ENCODE results near the gene ILDR1. TPM values are rescaled to one million over a fixed set of nuclear protein-coding genes. Genes with fewer than 3 reads are reported as not detected.
A peak's percentile ranks its signal among the peaks of the same experiment; 100 is the strongest.

The ILDR1 gene
- total and polyA plus RNA-seq, 2 experiments from 2014 or later = 0.66 to 0.97 TPM

GRCh38 chr3:122003606-122004005 is 18.4 kb downstream of the ILDR1 start (continued):
- TF ChIP-seq NANOG (IDR thresholded peaks at IDR 0.05; ENCODE audit: borderline replicate concordance) (no peak), ZNF114 (CRISPR knock-in tag; IDR thresholded peaks at IDR 0.05) (no peak), ETS1 (IDR thresholded peaks at IDR 0.05) (no peak), CTCF (conservative IDR thresholded peaks at IDR 0.05; ENCODE audit: low read depth in 2 of 2) (no peak), EZH2phosphoT487 (IDR thresholded peaks at IDR 0.05; ENCODE audit: unreplicated experiment) (no peak), CREB1 (CRISPR knock-in tag; IDR thresholded peaks at IDR 0.05; ENCODE audit: low read depth) (no peak), EZH2 (IDR thresholded peaks at IDR 0.05; ENCODE audit: low read depth, unreplicated experiment) (no peak), POLR2AphosphoS5 (IDR thresholded peaks at IDR 0.05; ENCODE audit: low read depth) (no peak), STAT1 (IDR thresholded peaks at IDR 0.05; ENCODE audit: unreplicated experiment) (no peak)

GRCh38 chr3:122003112-122003511 is 18.9 kb downstream of the ILDR1 start:
- Histone ChIP-seq H3K27ac (ENCODE audit: low read depth) (no peak overlapping the region), H3K36me3 (ENCODE audit: insufficient read depth) (no peaks in the 10 kb centered on the region), H2AFZ (no peak overlapping the region), H4K20me1 (replicated peaks; ENCODE audit: insufficient read depth) (no peaks in the 10 kb centered on the region), H3F3A (replicated peaks; ENCODE audit: low read depth) (no peaks in the 10 kb centered on the region), H3K4me3 (no peak overlapping the region), H3K27me3 (ENCODE audit: insufficient read depth) (no peaks in the 10 kb centered on the region), H3K4me1 (ENCODE audit: insufficient read depth) (peaks cover 20% of the 10 kb centered on the region), H3K79me2 (replicated peaks; ENCODE audit: insufficient read depth) (no peaks in the 10 kb centered on the region), H3K4me2 (no peak overlapping the region), H3K9me2 (ENCODE audit: insufficient read depth) (0 out of 2 replicates have a peak, but pooled peaks cover 8% of the 10 kb centered on the region)
- peak overlapping the region; percentile 34; the same call in 1 of the 2 replicates for H3K27ac Mint-ChIP-seq
- peaks cover 36% of the 10 kb centered on the region for H3K4me1 Mint-ChIP-seq
- no peak for TF ChIP-seq CTCF (conservative IDR thresholded peaks at IDR 0.05; ENCODE audit: low read depth in 2 of 2)
- TF ChIP-seq ETS1 (IDR thresholded peaks at IDR 0.05) = no peak
- no peak for TF ChIP-seq ZNF462 (CRISPR knock-in tag; IDR thresholded peaks at IDR 0.05)
- TF ChIP-seq POLR2AphosphoS5 (IDR thresholded peaks at IDR 0.05; ENCODE audit: low read depth) = no peak
- TF ChIP-seq NANOG (IDR thresholded peaks at IDR 0.05; ENCODE audit: borderline replicate concordance) = no peak
- TF ChIP-seq CREB1 (CRISPR knock-in tag; IDR thresholded peaks at IDR 0.05; ENCODE audit: low read depth) = no peak
- TF ChIP-seq EZH2phosphoT487 (IDR thresholded peaks at IDR 0.05; ENCODE audit: unreplicated experiment) = no peak
- no peak for TF ChIP-seq STAT1 (IDR thresholded peaks at IDR 0.05; ENCODE audit: unreplicated experiment)
- H3K4me3 Mint-ChIP-seq = no peak overlapping the region
- peaks cover 11% of the 10 kb centered on the region for H3K27me3 Mint-ChIP-seq (ENCODE audit: insufficient read depth, low read depth, poor library complexity)
- no peak for ATAC-seq
- DNase-seq (ENCODE audit: low spot score) = no peak
- H3K9me3 Mint-ChIP-seq = no peaks in the 10 kb centered on the region
- no peaks in the 10 kb centered on the region; the same call in 2 of the 3 replicates for H3K36me3 Mint-ChIP-seq (ENCODE audit: low read depth)
